ENCODE measurements around the gene ERAP2.
A peak's percentile ranks its signal among the peaks of the same experiment; 100 is the strongest.

ERAP2 gene

DNA sequence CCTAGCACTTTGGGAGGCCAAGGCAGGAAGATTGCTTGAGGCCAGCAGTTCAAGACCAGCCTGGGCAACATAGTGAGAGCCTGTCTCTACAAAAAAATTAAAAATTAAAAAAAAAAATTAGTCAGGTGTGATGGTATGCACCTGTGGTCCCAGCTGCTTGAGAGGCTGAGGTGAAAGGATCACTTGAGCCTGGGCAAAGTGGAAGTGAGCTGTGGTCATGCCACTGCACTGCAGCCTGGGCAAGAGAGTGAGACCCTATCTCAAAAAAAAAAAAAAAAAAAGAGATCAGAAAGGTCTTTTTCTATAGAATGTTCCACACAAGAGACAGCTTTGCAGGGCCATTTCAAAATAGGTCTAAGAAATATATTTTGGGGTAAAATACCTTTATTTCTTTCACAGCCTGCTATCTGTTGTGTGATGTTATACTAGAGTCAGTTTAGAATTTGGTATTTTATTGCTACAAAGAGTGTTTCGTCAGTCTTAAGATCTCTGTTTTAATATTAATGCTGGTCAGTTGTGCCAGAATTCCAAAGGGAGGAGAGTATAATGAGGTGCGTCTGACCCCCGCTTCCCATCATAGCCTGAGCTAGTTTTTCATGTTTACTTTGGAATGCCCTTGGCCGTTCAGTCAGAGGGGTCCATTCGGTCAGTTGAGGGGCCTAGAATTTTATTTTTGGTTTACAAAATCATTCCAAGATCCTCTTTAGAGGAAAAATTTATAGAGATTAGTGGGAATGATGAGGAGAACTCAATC, 69.0 kb downstream of the ERAP2 start:
- intact Hi-C loops (cut with DNase I; ENCODE audit: low total_unique reads): no loop called here
- TF ChIP-seq, protein P1, sequence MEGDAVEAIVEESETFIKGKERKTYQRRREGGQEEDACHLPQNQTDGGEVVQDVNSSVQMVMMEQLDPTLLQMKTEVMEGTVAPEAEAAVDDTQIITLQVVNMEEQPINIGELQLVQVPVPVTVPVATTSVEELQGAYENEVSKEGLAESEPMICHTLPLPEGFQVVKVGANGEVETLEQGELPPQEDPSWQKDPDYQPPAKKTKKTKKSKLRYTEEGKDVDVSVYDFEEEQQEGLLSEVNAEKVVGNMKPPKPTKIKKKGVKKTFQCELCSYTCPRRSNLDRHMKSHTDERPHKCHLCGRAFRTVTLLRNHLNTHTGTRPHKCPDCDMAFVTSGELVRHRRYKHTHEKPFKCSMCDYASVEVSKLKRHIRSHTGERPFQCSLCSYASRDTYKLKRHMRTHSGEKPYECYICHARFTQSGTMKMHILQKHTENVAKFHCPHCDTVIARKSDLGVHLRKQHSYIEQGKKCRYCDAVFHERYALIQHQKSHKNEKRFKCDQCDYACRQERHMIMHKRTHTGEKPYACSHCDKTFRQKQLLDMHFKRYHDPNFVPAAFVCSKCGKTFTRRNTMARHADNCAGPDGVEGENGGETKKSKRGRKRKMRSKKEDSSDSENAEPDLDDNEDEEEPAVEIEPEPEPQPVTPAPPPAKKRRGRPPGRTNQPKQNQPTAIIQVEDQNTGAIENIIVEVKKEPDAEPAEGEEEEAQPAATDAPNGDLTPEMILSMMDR (IDR thresholded peaks at IDR 0.05): no peak
- no peak overlapping the region for H3K27ac ChIP-seq

GRCh38 chr5:96946381-96946780, 70.1 kb downstream of the ERAP2 start:
- no peaks in the 10 kb centered on the region for H3K9me3 ChIP-seq
- no peaks in the 10 kb centered on the region for H3K36me3 ChIP-seq
- intact Hi-C loops (cut with DNase I; ENCODE audit: low total_unique reads): no loop called here
- H3K27ac ChIP-seq: no peak overlapping the region
- no peak for DNase-seq
- H3K27me3 ChIP-seq: no peaks in the 10 kb centered on the region
- TF ChIP-seq, protein P1 (IDR thresholded peaks at IDR 0.05): no peak
- no peak overlapping the region for H3K4me3 ChIP-seq
- peaks cover 0 to 24% (median 3%) of the 10 kb centered on the region in 4 donors for H3K4me1 ChIP-seq

More for the DNA sequence above, 69.0 kb downstream of the ERAP2 start:
- Histone ChIP-seq H3K4me1 (peaks cover 0 to 31% (median 3%) of the 10 kb centered on the region in 4 donors), H3K27me3 (no peaks in the 10 kb centered on the region), H3K4me3 (no peak overlapping the region), H3K9me3 (no peaks in the 10 kb centered on the region), H3K36me3 (no peaks in the 10 kb centered on the region)
- no peak for DNase-seq

GRCh38 chr5:96952118-96952750, 75.9 kb downstream of the ERAP2 start:
- no peak overlapping the region for H3K4me3 ChIP-seq
- H3K27ac ChIP-seq: peak overlapping the region; percentile 67 to 81
- intact Hi-C loops (cut with DNase I; ENCODE audit: low total_unique reads): no loop called here
- DNase-seq: no peak
- TF ChIP-seq, protein P1 (IDR thresholded peaks at IDR 0.05): peak in 1 of 2 experiments; percentile 8
- H3K36me3 ChIP-seq: no peaks in the 10 kb centered on the region
- H3K4me1 ChIP-seq: peaks cover 0 to 43% (median 11%) of the 10 kb centered on the region in 4 donors
- H3K27me3 ChIP-seq: no peaks in the 10 kb centered on the region
- H3K9me3 ChIP-seq: no peaks in the 10 kb centered on the region

DNA sequence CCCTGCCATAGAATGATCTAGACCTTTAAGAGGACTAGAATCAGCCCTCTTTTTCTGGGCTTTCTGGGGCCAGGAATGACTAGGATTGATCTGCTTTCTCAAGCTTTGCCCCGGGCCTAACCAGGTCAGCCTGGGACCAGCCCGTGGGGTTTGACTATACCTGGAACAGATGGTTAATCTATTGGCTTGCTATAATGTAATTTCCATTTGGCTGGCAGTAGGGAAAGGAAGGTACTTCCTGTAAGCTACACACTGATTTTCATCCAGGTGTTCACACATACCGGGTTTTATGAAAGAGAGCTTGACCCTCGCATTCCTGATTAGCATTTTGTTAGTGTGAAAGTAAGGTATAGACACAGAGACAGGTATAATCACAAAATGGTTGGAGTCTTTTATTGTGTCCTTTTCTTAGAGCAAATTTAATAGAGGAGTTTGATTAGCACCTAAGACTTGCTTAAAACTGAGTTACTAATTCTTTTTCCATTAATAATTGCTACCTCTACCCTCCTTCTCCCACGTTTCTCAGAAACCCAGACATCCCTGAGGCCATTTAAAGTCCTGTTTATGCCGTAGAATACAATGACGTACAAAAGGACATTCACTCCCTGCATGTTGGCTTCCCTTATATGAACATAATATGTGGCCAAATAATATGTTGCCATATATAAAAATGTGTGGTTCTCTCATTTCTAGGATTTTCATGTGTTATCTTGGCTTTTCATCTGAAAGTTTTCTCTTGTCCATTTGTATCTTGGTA, 76.9 kb downstream of the ERAP2 start:
- Histone ChIP-seq H3K4me3 (no peak overlapping the region), H3K4me1 (peaks cover 0 to 51% (median 13%) of the 10 kb centered on the region in 4 donors), H3K27ac (peak overlapping the region; percentile 67 to 81), H3K36me3 (no peaks in the 10 kb centered on the region), H3K9me3 (no peaks in the 10 kb centered on the region), H3K27me3 (no peaks in the 10 kb centered on the region)
- intact Hi-C loops (cut with DNase I; ENCODE audit: low total_unique reads): no loop called here
- TF ChIP-seq, protein P1 (IDR thresholded peaks at IDR 0.05): no peak
- no peak for DNase-seq

DNA sequence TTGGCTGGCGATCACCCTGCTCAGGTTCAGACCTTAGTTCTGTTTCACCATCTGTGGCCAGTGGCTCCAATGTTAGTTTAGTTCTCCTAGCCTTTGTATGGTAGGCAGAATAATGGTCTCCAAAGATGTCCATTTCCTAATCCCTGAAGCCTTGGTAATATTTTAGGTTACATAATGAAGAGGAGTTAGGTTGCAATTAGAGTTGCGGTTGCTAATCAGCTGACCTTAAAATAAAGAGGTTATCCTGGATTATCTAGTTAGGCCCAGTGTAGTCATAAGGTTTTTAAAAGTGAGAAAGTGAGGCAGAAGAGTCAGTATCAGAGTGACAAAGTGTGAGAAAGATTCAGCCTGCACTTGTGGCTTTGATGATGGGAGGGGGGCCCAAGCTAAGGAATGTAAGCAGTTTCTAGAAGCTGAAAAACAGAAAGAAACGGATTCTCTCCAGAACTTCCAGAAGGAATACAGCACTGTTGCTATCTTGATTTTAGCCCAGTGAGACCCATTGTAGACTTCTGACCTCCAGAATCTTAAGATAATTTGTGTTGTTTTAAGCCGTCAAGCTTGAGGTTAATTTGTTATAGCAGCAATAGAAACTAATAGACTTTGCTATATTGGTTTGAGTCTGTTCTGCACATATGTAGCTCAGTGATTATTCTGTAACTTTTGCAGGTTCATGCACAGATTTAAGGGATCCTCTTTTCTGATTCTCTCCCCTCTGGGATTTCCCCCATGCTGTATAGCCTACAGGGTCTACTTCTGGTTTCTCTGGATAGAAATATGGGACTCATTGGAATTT, 81.2 kb downstream of the ERAP2 start:
- Histone ChIP-seq H3K27me3 (no peaks in the 10 kb centered on the region), H3K27ac (no peak overlapping the region), H3K36me3 (no peaks in the 10 kb centered on the region), H3K9me3 (no peaks in the 10 kb centered on the region), H3K4me1 (peaks cover 0 to 62% (median 15%) of the 10 kb centered on the region in 4 donors), H3K4me3 (no peak overlapping the region)
- no peak for DNase-seq
- intact Hi-C loops (cut with DNase I; ENCODE audit: low total_unique reads): no loop called here
- TF ChIP-seq, protein P1 (IDR thresholded peaks at IDR 0.05): no peak
